K562 (cell line): ENCODE data around the gene PRRG1. TPM values are rescaled to one million over a fixed set of nuclear protein-coding genes. Genes with fewer than 3 reads are reported as not detected.

Experiments
- ATAC-seq: fragments of 200-7000 bp; cut with Tn5 transposase; 3 replicates; pipeline ENCODE4 v1.9.1; 2020; ENCODE audit warnings: moderate library complexity
- BruUV-seq: library from RNA; stranded (reverse); fragments of 400-500 nt; replicated peaks from 2 replicates; lab custom pipeline; 2021; lab: Mats Ljungman, UMichigan
- CTCF ChIA-PET: fragments of 300-600 bp; formaldehyde crosslinking; extraction: SDS; loops from one replicate; lab custom pipeline; 2021; ENCODE audit warnings: low intra/inter-chr PET ratio; lab: Yijun Ruan, JAX
- POLR2A ChIA-PET: fragments of 300-600, 350-650 bp; sonication (Branson Sonifier 250); formaldehyde crosslinking; extraction: SDS; loops from one replicate; lab custom pipeline; 2021; ENCODE audit warnings: antibody characterized with exemption, inconsistent platforms; lab: Yijun Ruan, JAX
- DNase-seq, 4 experiments: peaks; one replicate each; pipeline versions ENCODE4 v3.0.0 to v3.0.0-alpha.2; 2011 to 2018; ENCODE audit warnings: low spot score in 3 of 4, mixed read lengths in 3 of 4; ENCODE audit errors: extremely low read depth in 1 of 4
- FAIRE-seq: peaks from 2 replicates; lab custom pipeline; 2011; peaks lifted over from hg19 to GRCh38; lab: Jason Lieb, UNC
- H2AFZ ChIP-seq: 2 replicates; pipeline ENCODE4 v1.6.0; 2011; ENCODE audit warnings: low read depth, low read length, control low read depth, inconsistent platforms
- H3K27ac ChIP-seq: fragments of 200-600 bp; 3 replicates; pipeline ENCODE4 v1.8.0; 2011; ENCODE audit warnings: low read depth, mild to moderate bottlenecking, control low read depth, inconsistent platforms, low read length, moderate library complexity, mixed read lengths; ENCODE audit errors: extremely low read depth
- H3K27me3 ChIP-seq, 2 experiments: fragments of 300-600 bp in 1 of 2; 2 replicates in 1 of 2; 3 replicates in 1 of 2; pipeline versions ENCODE4 v1.6.0 to v1.8.0; 2011; ENCODE audit warnings: inconsistent platforms in 2 of 2, low read length in 2 of 2, mild to moderate bottlenecking in 1 of 2, mixed read lengths in 1 of 2, moderate library complexity in 1 of 2; ENCODE audit not compliant: control insufficient read depth in 2 of 2, insufficient read depth in 2 of 2
- H3K36me3 ChIP-seq: fragments of 300-600 bp; 3 replicates; pipeline ENCODE4 v1.8.0; 2011; ENCODE audit warnings: mild to moderate bottlenecking, low read length, inconsistent platforms; ENCODE audit not compliant: control insufficient read depth, insufficient read depth
- H3K4me1 ChIP-seq, 2 experiments: fragments of 200-600 bp in 1 of 2; replicated peaks in 1 of 2; 2 replicates in 1 of 2; 3 replicates in 1 of 2; pipeline versions ENCODE4 v1.5.1 to v1.8.0; 2011; ENCODE audit warnings: inconsistent platforms in 2 of 2, low read length in 2 of 2, mild to moderate bottlenecking in 1 of 2, mixed read lengths in 1 of 2, moderate library complexity in 1 of 2; ENCODE audit not compliant: control insufficient read depth in 2 of 2, insufficient read depth in 2 of 2
- H3K4me2 ChIP-seq: 2 replicates; pipeline ENCODE4 v1.6.1; 2011; ENCODE audit warnings: low read length, control low read depth, inconsistent platforms, mixed read lengths; ENCODE audit not compliant: insufficient read depth
- H3K4me3 ChIP-seq: fragments of 200-600 bp; sonication (generic), shearing (Covaris generic); 2 replicates; pipeline ENCODE4 v1.5.1; 2016; ENCODE audit warnings: control low read depth, inconsistent platforms
- H3K79me2 ChIP-seq: fragments of 200-600 bp; 3 replicates; pipeline ENCODE4 v1.8.0; 2011; ENCODE audit warnings: low read length, inconsistent platforms; ENCODE audit not compliant: control insufficient read depth, insufficient read depth
- H3K9ac ChIP-seq, 2 experiments: 2 replicates each; pipeline versions ENCODE4 v1.6.0 to v1.6.1; 2011; ENCODE audit warnings: low read depth in 2 of 2, low read length in 2 of 2, control low read depth in 1 of 2, inconsistent platforms in 1 of 2, mild to moderate bottlenecking in 1 of 2, mixed read lengths in 1 of 2; ENCODE audit not compliant: insufficient read depth in 1 of 2
- H3K9me1 ChIP-seq: one replicate; pipeline ENCODE4 v1.6.0; 2011; ENCODE audit warnings: inconsistent platforms, mild to moderate bottlenecking, low read length, moderate library complexity; ENCODE audit not compliant: control insufficient read depth, insufficient read depth
- H3K9me3 ChIP-seq: replicated peaks from 2 replicates; pipeline ENCODE4 v1.5.1; 2011; ENCODE audit warnings: low read depth, low read length, inconsistent platforms; ENCODE audit not compliant: control insufficient read depth, insufficient read depth
- H4K20me1 ChIP-seq: replicated peaks from 2 replicates; pipeline ENCODE4 v1.6.1; 2011; ENCODE audit warnings: low read length, inconsistent platforms, mixed read lengths; ENCODE audit not compliant: control insufficient read depth, insufficient read depth
- BRD9 ChIP-seq: fragments of 450-650 bp; IDR thresholded peaks from 2 replicates; pipeline ENCODE4 v1.6.1; 2018; ENCODE audit warnings: low read depth; ENCODE audit not compliant: partially characterized antibody
- FOXP4 ChIP-seq: sonication (generic); formaldehyde crosslinking; IDR thresholded peaks from 2 replicates; pipeline ENCODE4 v1.8.0; 2022; ENCODE audit warnings: mild to moderate bottlenecking, missing genetic modification reagents, borderline replicate concordance
- RCOR1 ChIP-seq, 2 experiments: IDR thresholded peaks; 2 replicates each; pipeline ENCODE4 v1.6.1; 2012; ENCODE audit warnings: low read depth in 2 of 2, low read length in 2 of 2, borderline replicate concordance in 1 of 2, improper control_type of control experiment in 1 of 2
- SMARCB1 ChIP-seq: IDR thresholded peaks from 2 replicates; pipeline ENCODE4 v1.6.1; 2011; ENCODE audit warnings: improper control_type of control experiment, low read depth; ENCODE audit not compliant: insufficient read length
- TEAD4 ChIP-seq, 2 experiments: sonication (generic) in 1 of 2; formaldehyde crosslinking in 1 of 2; IDR thresholded peaks; 2 replicates each; pipeline versions ENCODE4 v1.6.1 to v1.8.0; 2012 to 2022; ENCODE audit warnings: borderline replicate concordance in 1 of 2, inconsistent platforms in 1 of 2, low read length in 1 of 2, mild to moderate bottlenecking in 1 of 2, missing genetic modification reagents in 1 of 2
- WGBS: fragments of 100-300 bp; shearing (Covaris generic); methylation state at CpG from one replicate; pipeline ENCODE4 v1.1.6; 2016; ENCODE audit warnings: low coverage, mixed read lengths; ENCODE audit not compliant: insufficient coverage; ENCODE audit errors: missing lambda C conversion rate; 5-methylcytosine and 5-hydroxymethylcytosine counted together
- in situ Hi-C: fragments of 300-500 bp; cut with MboI; formaldehyde crosslinking; loops from 4 replicates; pipeline ENCODE4 v1.15.0; 2018; ENCODE audit warnings: inconsistent platforms, mixed read lengths
- intact Hi-C: fragments of 100-400 bp; cut with micrococcal nuclease; formaldehyde crosslinking; loops from 2 replicates; pipeline ENCODE4 v1.14.2; 2022
- polyA plus RNA-seq, 8 experiments: library from polyadenylated mRNA; depleted of rRNA in 4 of 8; stranded (reverse) in 5 of 8; unstranded in 3 of 8; fragments of >200 nt; fragmentation: Nextera tagmentation in 2 of 8; fragmentation: Illumina TruSeq in 1 of 8; extraction: Ambion mirVana in 2 of 8; extraction: Trizol in 1 of 8; gene quantifications; 2 replicates each; pipeline versions ENCODE4 v1.2.1 to v1.2.3, GENCODE V29; 2011 to 2014; ENCODE audit warnings: inconsistent platforms in 1 of 8, missing spikeins in 1 of 8
- total RNA-seq, 7 experiments: library from RNA; depleted of rRNA in 6 of 7; stranded (reverse); fragments of >200 nt in 6 of 7; fragmentation: Illumina TruSeq in 2 of 7; extraction: Trizol in 2 of 7; gene quantifications; 2 replicates each; pipeline versions ENCODE4 v1.2.1 to v1.2.3, GENCODE V29; 2011 to 2021; ENCODE audit warnings: low replicate concordance in 1 of 7

The PRRG1 gene
- total and polyA plus RNA-seq, 9 of the 15 experiments (the other 6 are each of a cell fraction or from before 2014, with no cell fraction given): 1.7 to 11.8 (median 4.2) TPM

GRCh38 chrX:37330642-37331041, 18.5 kb upstream of the PRRG1 start:
- CTCF ChIA-PET: no interaction called here
- H3K4me1 ChIP-seq: no peaks in the 10 kb centered on the region
- H3K9me3 ChIP-seq: no peaks in the 10 kb centered on the region
- 0% methylated on average over 1 of the region's 1 CpG for WGBS
- H3K9ac ChIP-seq: no peak overlapping the region
- no peaks in the 10 kb centered on the region for H3K36me3 ChIP-seq
- intact Hi-C loops: no loop called here
- no peak for TF ChIP-seq FOXP4 (CRISPR knock-in tag)
- TF ChIP-seq BRD9: no peak
- TF ChIP-seq RCOR1 (IDR thresholded peaks at IDR 0.05; ENCODE audit: borderline replicate concordance in 1 of 2, low read depth in 2 of 2, low read length in 2 of 2): no peak
- TF ChIP-seq SMARCB1: no peak
- no peak for TF ChIP-seq TEAD4 (IDR thresholded peaks at IDR 0.05; ENCODE audit: low read length)
- TF ChIP-seq TEAD4 (CRISPR knock-in tag; IDR thresholded peaks at IDR 0.05; ENCODE audit: borderline replicate concordance): no peak
- TF ChIP-seq, all 486 proteins: peak for 0
- ATAC-seq (no peak), DNase-seq (no peak), FAIRE-seq (no peak)
- Histone ChIP-seq H3K4me3 (no peak overlapping the region), H3K27ac (no peak overlapping the region), H3K27me3 (no peaks in the 10 kb centered on the region), H3K4me2 (no peak overlapping the region), H3K9me1 (no peaks in the 10 kb centered on the region), H2AFZ (no peak overlapping the region), H3K79me2 (no peaks in the 10 kb centered on the region), H4K20me1 (no peaks in the 10 kb centered on the region)
- POLR2A ChIA-PET: no interaction called here
- BruUV-seq: no TSS peak
- in situ Hi-C loops: no loop called here
